HepG2 (cell line): Measurements from ENCODE around the gene KRTCAP2. TPM values are rescaled to one million over a fixed set of nuclear protein-coding genes. Genes with fewer than 3 reads are reported as not detected.

Source experiments
- AGO2 ChIP-seq: fragments of 200-400 bp; formaldehyde crosslinking; optimal IDR thresholded peaks from 2 replicates; pipeline ENCODE3; 2017; ENCODE audit warnings: mild to moderate bottlenecking, low read depth, low read length, moderate library complexity
- AHDC1 ChIP-seq: sonication (generic); formaldehyde crosslinking; IDR thresholded peaks from 2 replicates; pipeline ENCODE4 v1.5.1; 2020; ENCODE audit warnings: mild to moderate bottlenecking, missing genetic modification reagents, borderline replicate concordance
- ATF7-NPFF ChIP-seq: sonication (generic); formaldehyde crosslinking; IDR thresholded peaks from 2 replicates; pipeline ENCODE4 v1.8.1; 2023; ENCODE audit warnings: mild to moderate bottlenecking, low read depth, missing genetic modification reagents, moderate library complexity
- ATM ChIP-seq: fragments of 450-650 bp; IDR thresholded peaks from 2 replicates; pipeline ENCODE4 v1.7.1; 2017; ENCODE audit warnings: mild to moderate bottlenecking, borderline replicate concordance
- PAXIP1 ChIP-seq: sonication (generic); formaldehyde crosslinking; conservative IDR thresholded peaks from 2 replicates; pipeline ENCODE4 v1.4.0; 2020; ENCODE audit warnings: mild to moderate bottlenecking, missing genetic modification reagents, moderate library complexity
- SNAPC2 ChIP-seq: sonication (generic); formaldehyde crosslinking; IDR thresholded peaks from 2 replicates; pipeline ENCODE4 v1.8.1; 2022; ENCODE audit warnings: mild to moderate bottlenecking, missing genetic modification reagents
- ZFX ChIP-seq: sonication (generic); formaldehyde crosslinking; IDR thresholded peaks from 2 replicates; pipeline ENCODE4 v1.4.0; 2020; ENCODE audit warnings: mild to moderate bottlenecking, low read depth, missing genetic modification reagents, moderate library complexity
- ZNF143 ChIP-seq: sonication (generic); formaldehyde crosslinking; IDR thresholded peaks from 2 replicates; pipeline ENCODE4 v1.4.0; 2020; ENCODE audit warnings: missing genetic modification reagents
- ZNF225 ChIP-seq: sonication (generic); formaldehyde crosslinking; IDR thresholded peaks from 2 replicates; pipeline ENCODE4 v1.4.0; 2020; ENCODE audit warnings: mild to moderate bottlenecking, missing genetic modification reagents
- ZNF512B ChIP-seq: sonication (generic); formaldehyde crosslinking; IDR thresholded peaks from 2 replicates; pipeline ENCODE4 v1.5.1; 2020; ENCODE audit warnings: missing genetic modification reagents, mild to moderate bottlenecking, borderline replicate concordance
- ZNF687 ChIP-seq: sonication (generic); formaldehyde crosslinking; IDR thresholded peaks from 2 replicates; pipeline ENCODE4 v1.5.1; 2020; ENCODE audit warnings: mild to moderate bottlenecking, missing genetic modification reagents, moderate library complexity
- polyA plus RNA-seq, 8 experiments: library from polyadenylated mRNA; depleted of rRNA in 3 of 8; stranded (reverse) in 7 of 8; unstranded in 1 of 8; fragments of >200 nt; fragmentation: Illumina TruSeq in 4 of 8; extraction: Trizol in 4 of 8; gene quantifications; 2 replicates each; pipeline versions ENCODE4 v1.2.1 to v1.2.3, GENCODE V29; 2011 to 2016; ENCODE audit warnings: low read depth in 4 of 8, missing spikeins in 1 of 8, mixed read lengths in 1 of 8; ENCODE audit not compliant: insufficient read depth in 1 of 8
- total RNA-seq, 5 experiments: library from RNA; depleted of rRNA; stranded (reverse); fragments of >200 nt; fragmentation: Illumina TruSeq; extraction: Trizol; gene quantifications; 2 replicates each; pipeline ENCODE4 v1.2.3, GENCODE V29; 2016; ENCODE audit warnings: low read depth in 1 of 5

Gene KRTCAP2
- total and polyA plus RNA-seq, 2 of the 13 experiments (the other 11 are each of a cell fraction or from before 2014, with no cell fraction given) = 77.3 to 79.4 TPM

- peak; percentile 87 for TF ChIP-seq ZNF225 (CRISPR knock-in tag)
- peak; percentile 32; the same call in 1 of the 2 replicates for TF ChIP-seq ATF7-NPFF (CRISPR knock-in tag)
- TF ChIP-seq ATM = no peak
- TF ChIP-seq SNAPC2 = no peak
- peak; percentile 91 for TF ChIP-seq PAXIP1 (CRISPR knock-in tag)
- TF ChIP-seq ZNF512B (CRISPR knock-in tag) = peak; percentile 79; the same call in 1 of the 2 replicates
- TF ChIP-seq ZFX (CRISPR knock-in tag) = peak; percentile 64
- peak; percentile 89 for TF ChIP-seq ZNF687 (CRISPR knock-in tag)
- peak; percentile 16; the same call in 1 of the 2 replicates for TF ChIP-seq AHDC1 (CRISPR knock-in tag)
- TF ChIP-seq ZNF143 = peak; percentile 62; the same call in 1 of the 2 replicates
- peak; percentile 74 for TF ChIP-seq AGO2
Measured at GRCh38 chr1:155128755-155129473, 44.2 kb downstream of the KRTCAP2 start (continued).
